ENCODE measurements around the gene MYL7.

Gene MYL7

GRCh38 chr7:44187636-44188416 lies 46.7 kb upstream of the MYL7 start:
- Histone ChIP-seq H3K4me2 (ENCODE audit: low read length) (no peak overlapping the region), H2BK12ac (ENCODE audit: low read length) (no peak overlapping the region), H3K14ac (ENCODE audit: low read length) (no peak overlapping the region), H3K4me3 (ENCODE audit: low read depth, low read length) (no peak overlapping the region), H4K12ac (ENCODE audit: low read depth, low read length) (no peak overlapping the region), H2AFZ (ENCODE audit: insufficient read depth, low read length, poor library complexity) (no peak overlapping the region), H3K4me1 (ENCODE audit: control insufficient read depth in 1 of 2, insufficient read depth in 2 of 2, low read length in 2 of 2) (peaks cover 2 to 3% of the 10 kb centered on the region in 2 experiments), H2BK5ac (ENCODE audit: low read depth, low read length, poor library complexity) (no peak overlapping the region), H2AK5ac (ENCODE audit: low read length) (no peak overlapping the region), H4K8ac (ENCODE audit: low read depth, low read length) (no peak overlapping the region), H2BK120ac (ENCODE audit: insufficient read depth, low read length, poor library complexity) (no peak overlapping the region), H3K23ac (ENCODE audit: low read length) (no peak overlapping the region), H3K36me3 (ENCODE audit: control insufficient read depth in 1 of 2, insufficient read depth in 2 of 2, low read length in 2 of 2) (no peaks in the 10 kb centered on the region), H3K27me3 (ENCODE audit: insufficient read depth, low read length) (no peaks in the 10 kb centered on the region), H3K4ac (ENCODE audit: low read depth, low read length) (no peak overlapping the region), H3K9ac (ENCODE audit: low read length) (no peak overlapping the region), H3K79me1 (ENCODE audit: low read length) (no peaks in the 10 kb centered on the region), H3K18ac (ENCODE audit: low read length) (no peak overlapping the region), H3K79me2 (ENCODE audit: control insufficient read depth, insufficient read depth, low read length, poor library complexity) (no peaks in the 10 kb centered on the region), H4K91ac (ENCODE audit: low read depth, low read length) (no peak overlapping the region), H3K9me3 (ENCODE audit: insufficient read depth, low read depth, low read length) (peaks cover 1% of the 10 kb centered on the region), H3K27ac (ENCODE audit: low read depth, low read length) (no peak overlapping the region)
- no peak for DNase-seq
- no CpG with 5 or more reads among the region's 9 CpGs for WGBS (ENCODE audit: extremely low coverage, insufficient coverage, insufficient read length)

- Histone ChIP-seq H3K14ac (ENCODE audit: low read length) (no peak overlapping the region), H3K79me2 (ENCODE audit: control insufficient read depth, insufficient read depth, low read length, poor library complexity) (no peaks in the 10 kb centered on the region), H4K91ac (ENCODE audit: low read depth, low read length) (no peak overlapping the region), H2AFZ (ENCODE audit: insufficient read depth, low read length, poor library complexity) (no peak overlapping the region), H4K12ac (ENCODE audit: low read depth, low read length) (no peak overlapping the region), H2BK5ac (ENCODE audit: low read depth, low read length, poor library complexity) (no peak overlapping the region), H3K9me3 (ENCODE audit: insufficient read depth, low read depth, low read length) (peaks cover 4% of the 10 kb centered on the region), H3K23ac (ENCODE audit: low read length) (no peak overlapping the region), H2BK120ac (ENCODE audit: insufficient read depth, low read length, poor library complexity) (no peak overlapping the region), H3K9ac (ENCODE audit: low read length) (no peak overlapping the region), H2AK5ac (ENCODE audit: low read length) (no peak overlapping the region), H3K4ac (ENCODE audit: low read depth, low read length) (no peak overlapping the region), H3K4me2 (ENCODE audit: low read length) (no peak overlapping the region), H3K27me3 (ENCODE audit: insufficient read depth, low read length) (no peaks in the 10 kb centered on the region), H3K4me1 (ENCODE audit: control insufficient read depth in 1 of 2, insufficient read depth in 2 of 2, low read length in 2 of 2) (peaks cover 2 to 3% of the 10 kb centered on the region in 2 experiments), H3K4me3 (ENCODE audit: low read depth, low read length) (no peak overlapping the region), H3K27ac (ENCODE audit: low read depth, low read length) (no peak overlapping the region), H3K18ac (ENCODE audit: low read length) (no peak overlapping the region), H3K36me3 (ENCODE audit: control insufficient read depth in 1 of 2, insufficient read depth in 2 of 2, low read length in 2 of 2) (no peaks in the 10 kb centered on the region), H4K8ac (ENCODE audit: low read depth, low read length) (no peak overlapping the region), H3K79me1 (ENCODE audit: low read length) (no peaks in the 10 kb centered on the region), H2BK12ac (ENCODE audit: low read length) (no peak overlapping the region)
- no CpG with 5 or more reads among the region's 5 CpGs for WGBS (ENCODE audit: extremely low coverage, insufficient coverage, insufficient read length)
- no peak for DNase-seq
Observed at GRCh38 chr7:44186736-44187135, 45.6 kb upstream of the MYL7 start.

- Histone ChIP-seq H4K91ac (ENCODE audit: low read depth, low read length) (no peak overlapping the region), H3K27ac (ENCODE audit: low read depth, low read length) (no peak overlapping the region), H3K4me1 (ENCODE audit: control insufficient read depth in 1 of 2, insufficient read depth in 2 of 2, low read length in 2 of 2) (peaks cover 2 to 3% of the 10 kb centered on the region in 2 experiments), H3K79me2 (ENCODE audit: control insufficient read depth, insufficient read depth, low read length, poor library complexity) (no peaks in the 10 kb centered on the region), H2AK5ac (ENCODE audit: low read length) (no peak overlapping the region), H3K4me2 (ENCODE audit: low read length) (no peak overlapping the region), H4K12ac (ENCODE audit: low read depth, low read length) (no peak overlapping the region), H2BK5ac (ENCODE audit: low read depth, low read length, poor library complexity) (no peak overlapping the region), H2BK12ac (ENCODE audit: low read length) (peak overlapping the region; percentile 5), H3K23ac (ENCODE audit: low read length) (no peak overlapping the region), H3K27me3 (ENCODE audit: insufficient read depth, low read length) (no peaks in the 10 kb centered on the region), H3K36me3 (ENCODE audit: control insufficient read depth in 1 of 2, insufficient read depth in 2 of 2, low read length in 2 of 2) (no peaks in the 10 kb centered on the region), H3K4ac (ENCODE audit: low read depth, low read length) (no peak overlapping the region), H3K9ac (ENCODE audit: low read length) (no peak overlapping the region), H4K8ac (ENCODE audit: low read depth, low read length) (no peak overlapping the region), H3K18ac (ENCODE audit: low read length) (no peak overlapping the region), H2BK120ac (ENCODE audit: insufficient read depth, low read length, poor library complexity) (no peak overlapping the region), H3K9me3 (ENCODE audit: insufficient read depth, low read depth, low read length) (peaks cover 4% of the 10 kb centered on the region), H2AFZ (ENCODE audit: insufficient read depth, low read length, poor library complexity) (no peak overlapping the region), H3K79me1 (ENCODE audit: low read length) (no peaks in the 10 kb centered on the region), H3K4me3 (ENCODE audit: low read depth, low read length) (no peak overlapping the region), H3K14ac (ENCODE audit: low read length) (no peak overlapping the region)
- DNase-seq = no peak
- WGBS (ENCODE audit: extremely low coverage, insufficient coverage, insufficient read length) = no CpG with 5 or more reads among the region's 5 CpGs
Observed at GRCh38 chr7:44185729-44186128, 44.6 kb upstream of the MYL7 start.

GRCh38 chr7:44184873-44185446 lies 43.8 kb upstream of the MYL7 start:
- peaks cover 2 to 3% of the 10 kb centered on the region in 2 experiments for H3K4me1 ChIP-seq (ENCODE audit: control insufficient read depth in 1 of 2, insufficient read depth in 2 of 2, low read length in 2 of 2)
- no peak for DNase-seq
- no peak overlapping the region for H2BK120ac ChIP-seq (ENCODE audit: insufficient read depth, low read length, poor library complexity)
- peak overlapping the region; percentile 5 for H4K8ac ChIP-seq (ENCODE audit: low read depth, low read length)
- H3K4ac ChIP-seq (ENCODE audit: low read depth, low read length) = no peak overlapping the region
- no peak overlapping the region for H2AK5ac ChIP-seq (ENCODE audit: low read length)
- H3K18ac ChIP-seq (ENCODE audit: low read length) = no peak overlapping the region
- H3K79me2 ChIP-seq (ENCODE audit: control insufficient read depth, insufficient read depth, low read length, poor library complexity) = no peaks in the 10 kb centered on the region
- WGBS (ENCODE audit: extremely low coverage, insufficient coverage, insufficient read length) = no CpG with 5 or more reads among the region's 2 CpGs
- no peak overlapping the region for H4K12ac ChIP-seq (ENCODE audit: low read depth, low read length)
- H2BK12ac ChIP-seq (ENCODE audit: low read length) = no peak overlapping the region
- H3K27ac ChIP-seq (ENCODE audit: low read depth, low read length) = no peak overlapping the region
- peaks cover 4% of the 10 kb centered on the region for H3K9me3 ChIP-seq (ENCODE audit: insufficient read depth, low read depth, low read length)
- H3K36me3 ChIP-seq (ENCODE audit: control insufficient read depth in 1 of 2, insufficient read depth in 2 of 2, low read length in 2 of 2) = no peaks in the 10 kb centered on the region
- peak overlapping the region; percentile 30 for H3K14ac ChIP-seq (ENCODE audit: low read length)
- no peaks in the 10 kb centered on the region for H3K27me3 ChIP-seq (ENCODE audit: insufficient read depth, low read length)
- no peak overlapping the region for H3K4me2 ChIP-seq (ENCODE audit: low read length)
- H2BK5ac ChIP-seq (ENCODE audit: low read depth, low read length, poor library complexity) = no peak overlapping the region
- no peak overlapping the region for H3K4me3 ChIP-seq (ENCODE audit: low read depth, low read length)
- H2AFZ ChIP-seq (ENCODE audit: insufficient read depth, low read length, poor library complexity) = no peak overlapping the region
- peak overlapping the region; percentile 37 for H4K91ac ChIP-seq (ENCODE audit: low read depth, low read length)
- H3K23ac ChIP-seq (ENCODE audit: low read length) = no peak overlapping the region
- H3K9ac ChIP-seq (ENCODE audit: low read length) = no peak overlapping the region
- no peaks in the 10 kb centered on the region for H3K79me1 ChIP-seq (ENCODE audit: low read length)
